Esophagus muscularis mucosa (tissue), 4 donors: ENCODE results near the gene IGFBP1. TPM values are rescaled to one million over a fixed set of nuclear protein-coding genes. Genes with fewer than 3 reads are reported as not detected.

Experiments used
- DNase-seq: peaks from one replicate; pipeline ENCODE4 v3.0.0-alpha.2; 2017; ENCODE audit errors: extremely low spot score
- H3K27ac ChIP-seq, 4 donors: fragments of 200-600 bp; sonication (generic); replicated peaks in 1 of 4; 1 replicate in 3 of 4; 2 replicates in 1 of 4; pipeline ENCODE4 v1.5.1; 2016 to 2019; ENCODE audit warnings: mild to moderate bottlenecking in 1 of 4
- H3K27me3 ChIP-seq, 4 donors: fragments of 200-600 bp; sonication (generic); one replicate each; pipeline versions ENCODE4 v1.5.1 to v1.6.0; 2016 to 2019
- H3K36me3 ChIP-seq, 4 donors: fragments of 200-600 bp; sonication (generic); one replicate each; pipeline ENCODE4 v1.5.1; 2016 to 2019
- H3K4me1 ChIP-seq, 4 donors: fragments of 200-600 bp; sonication (generic); one replicate each; pipeline ENCODE4 v1.5.1; 2016 to 2019
- H3K4me3 ChIP-seq, 4 donors: fragments of 200-600 bp; sonication (generic); 1 replicate in 2 of 4; 2 replicates in 2 of 4; pipeline ENCODE4 v1.5.1; 2016 to 2019; ENCODE audit warnings: mild to moderate bottlenecking in 4 of 4, moderate library complexity in 1 of 4
- H3K9me3 ChIP-seq, 4 donors: fragments of 200-600 bp; sonication (generic); 1 replicate in 3 of 4; 2 replicates in 1 of 4; pipeline ENCODE4 v1.5.1; 2016 to 2019
- EP300 ChIP-seq: sonication (generic); formaldehyde crosslinking; IDR thresholded peaks from one replicate; pipeline ENCODE4 v1.6.1; 2017; ENCODE audit warnings: antibody characterized with exemption
- POLR2A ChIP-seq: fragments of 450-650 bp; IDR thresholded peaks from one replicate; pipeline ENCODE4 v1.6.1; 2017; ENCODE audit warnings: antibody characterized with exemption, moderate library complexity, mild to moderate bottlenecking, low read depth
- POLR2AphosphoS5 ChIP-seq, 2 donors: sonication (generic); formaldehyde crosslinking; IDR thresholded peaks; one replicate each; pipeline ENCODE4 v1.6.1; 2017; ENCODE audit warnings: antibody characterized with exemption in 2 of 2
- WGBS: methylation state at CpG from one replicate; pipeline ENCODE4 v1.1.5; 2018; 5-methylcytosine and 5-hydroxymethylcytosine counted together
- intact Hi-C: fragments of 100-400 bp; cut with DNase I; formaldehyde crosslinking; loops from one replicate; pipeline ENCODE4 v1.15.1; 2023
- total RNA-seq, 4 donors: library from RNA; depleted of rRNA; stranded (reverse); fragments of >200 nt; gene quantifications; one replicate each; pipeline versions ENCODE4 v1.1.0 to v1.2.1, GENCODE V29; 2016
- TF ChIP-seq, protein P1 (sequence below), 3 experiments: fragments of 200-600 bp in 2 of 3; fragments of 450-650 bp in 1 of 3; sonication (generic) in 2 of 3; IDR thresholded peaks; one replicate each; pipeline ENCODE4 v1.5.1; 2017 to 2019; ENCODE audit warnings: antibody characterized with exemption in 3 of 3, mild to moderate bottlenecking in 2 of 3, moderate library complexity in 1 of 3

IGFBP1 gene
- total RNA-seq, 4 donors from 2014 or later, result not detected

DNA sequence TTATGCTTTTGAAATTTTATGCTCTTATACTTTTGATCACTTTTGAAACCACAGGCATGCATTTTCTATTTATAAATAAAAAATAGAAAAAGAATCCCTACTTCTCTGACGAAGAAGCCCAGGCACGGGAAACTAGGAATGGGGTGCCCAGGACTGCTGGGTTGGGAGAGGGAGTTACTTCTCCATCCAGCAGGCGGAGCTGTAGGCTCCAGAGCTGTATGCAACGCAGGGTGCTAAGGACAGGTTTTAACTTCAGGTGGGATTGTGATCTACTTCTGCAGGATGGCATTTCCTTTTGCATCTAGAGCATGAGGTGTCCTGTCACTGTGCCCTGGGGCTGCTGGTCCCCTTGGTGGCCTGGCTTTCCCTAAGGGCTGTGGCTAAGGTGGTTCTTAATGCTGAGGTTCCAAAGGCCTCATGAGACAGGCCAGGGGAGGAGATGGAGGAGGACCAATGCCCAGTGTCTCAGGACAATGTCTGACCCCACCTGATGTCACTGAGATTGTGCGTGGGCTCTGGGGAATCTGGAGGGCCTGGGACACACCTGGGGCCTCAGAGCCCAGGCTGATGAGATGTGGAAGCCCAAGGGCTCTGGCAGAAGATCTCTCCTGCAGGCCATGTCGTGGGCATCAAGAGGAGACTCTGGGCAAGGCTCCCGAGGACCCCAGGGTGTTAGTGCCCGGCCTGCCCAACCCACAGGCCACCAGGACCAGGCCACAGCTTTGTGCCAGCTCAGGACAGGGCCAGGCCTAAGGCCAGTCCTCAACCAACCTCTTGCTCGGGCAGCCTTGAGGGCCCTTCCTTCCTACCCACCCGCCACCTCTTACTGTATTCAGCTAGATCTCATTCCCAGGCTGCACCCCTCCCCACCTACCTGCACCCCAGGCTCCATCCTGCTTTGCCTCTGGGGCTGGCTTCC is 15.9 kb upstream of the IGFBP1 start:
- no peak for TF ChIP-seq POLR2AphosphoS5 (IDR thresholded peaks at IDR 0.05)
- TF ChIP-seq, protein P1, sequence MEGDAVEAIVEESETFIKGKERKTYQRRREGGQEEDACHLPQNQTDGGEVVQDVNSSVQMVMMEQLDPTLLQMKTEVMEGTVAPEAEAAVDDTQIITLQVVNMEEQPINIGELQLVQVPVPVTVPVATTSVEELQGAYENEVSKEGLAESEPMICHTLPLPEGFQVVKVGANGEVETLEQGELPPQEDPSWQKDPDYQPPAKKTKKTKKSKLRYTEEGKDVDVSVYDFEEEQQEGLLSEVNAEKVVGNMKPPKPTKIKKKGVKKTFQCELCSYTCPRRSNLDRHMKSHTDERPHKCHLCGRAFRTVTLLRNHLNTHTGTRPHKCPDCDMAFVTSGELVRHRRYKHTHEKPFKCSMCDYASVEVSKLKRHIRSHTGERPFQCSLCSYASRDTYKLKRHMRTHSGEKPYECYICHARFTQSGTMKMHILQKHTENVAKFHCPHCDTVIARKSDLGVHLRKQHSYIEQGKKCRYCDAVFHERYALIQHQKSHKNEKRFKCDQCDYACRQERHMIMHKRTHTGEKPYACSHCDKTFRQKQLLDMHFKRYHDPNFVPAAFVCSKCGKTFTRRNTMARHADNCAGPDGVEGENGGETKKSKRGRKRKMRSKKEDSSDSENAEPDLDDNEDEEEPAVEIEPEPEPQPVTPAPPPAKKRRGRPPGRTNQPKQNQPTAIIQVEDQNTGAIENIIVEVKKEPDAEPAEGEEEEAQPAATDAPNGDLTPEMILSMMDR (IDR thresholded peaks at IDR 0.05), result peak in 1 of 3 experiments; percentile 3
- Histone ChIP-seq H3K27me3 (no peaks in the 10 kb centered on the region), H3K9me3 (peaks cover 0 to 10% (median 3%) of the 10 kb centered on the region in 4 donors), H3K4me1 (no peaks in the 10 kb centered on the region), H3K36me3 (no peaks in the 10 kb centered on the region), H3K4me3 (no peak overlapping the region), H3K27ac (no peak overlapping the region)
- intact Hi-C loops, result no loop called here
- DNase-seq, result no peak
- WGBS, result 75% methylated on average over 9 of the region's 10 CpGs

DNA sequence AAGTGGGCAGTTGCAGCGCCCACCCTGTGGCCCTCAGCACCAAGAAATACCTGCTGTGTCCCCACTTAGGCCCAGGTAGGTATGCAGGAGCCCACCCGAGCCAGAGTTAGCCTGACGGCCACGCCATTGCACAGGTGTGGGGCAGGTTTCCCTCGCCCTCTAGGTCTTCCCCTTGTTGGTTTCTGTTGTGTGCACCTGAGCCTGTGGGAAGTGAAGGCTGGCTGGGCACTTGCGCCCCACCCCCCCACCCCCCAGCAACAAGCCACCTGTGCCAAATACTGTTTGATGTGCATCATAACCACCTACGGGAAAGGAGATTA is 15.3 kb upstream of the IGFBP1 start, which contains the start of gene CCDC201:
Gene CCDC201 (minus strand): TSS at position 48 of the 320 bp plus-strand sequence. CDS start 75 bp downstream, outside the sequence.
- WGBS, result 88% methylated on average over 7 of the region's 7 CpGs
- intact Hi-C loops, result no loop called here
- Histone ChIP-seq H3K9me3 (peaks cover 0 to 10% (median 2%) of the 10 kb centered on the region in 4 donors), H3K36me3 (no peaks in the 10 kb centered on the region), H3K4me3 (no peak within 1 kb of the TSS), H3K4me1 (no peaks in the 10 kb centered on the region), H3K27me3 (no peaks in the 10 kb centered on the region), H3K27ac (no peak within 1 kb of the TSS)
- TF ChIP-seq EP300 (no peak), POLR2A (no peak), POLR2AphosphoS5 (IDR thresholded peaks at IDR 0.05) (no peak)
- TF ChIP-seq, protein P1 (IDR thresholded peaks at IDR 0.05), result no peak
- DNase-seq, result no peak

DNA sequence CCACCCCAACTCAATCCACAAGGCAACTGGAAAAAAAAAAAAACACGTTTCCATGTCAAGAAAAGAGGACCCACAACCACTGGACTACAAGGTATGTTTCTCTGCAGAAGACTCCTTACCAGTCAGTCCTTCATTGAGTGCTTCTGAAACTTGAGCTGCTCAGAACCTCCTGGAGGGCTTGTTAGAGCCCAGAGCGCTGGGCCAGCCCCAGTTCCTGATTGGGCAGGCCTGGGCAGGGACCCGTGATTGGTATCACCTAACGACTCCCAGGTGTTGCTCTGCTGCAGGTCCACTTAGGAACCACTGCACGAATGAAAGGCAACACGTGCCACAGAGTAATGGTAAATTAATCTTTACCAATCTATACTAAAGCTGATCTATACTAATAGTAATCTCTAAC is 14.9 kb upstream of the IGFBP1 start:
- TF ChIP-seq POLR2A (no peak), EP300 (no peak), POLR2AphosphoS5 (IDR thresholded peaks at IDR 0.05) (no peak)
- TF ChIP-seq, protein P1 (IDR thresholded peaks at IDR 0.05), result no peak
- 84% methylated on average over 6 of the region's 6 CpGs for WGBS
- no peaks in the 10 kb centered on the region for H3K36me3 ChIP-seq
- H3K27me3 ChIP-seq, result no peaks in the 10 kb centered on the region
- DNase-seq, result no peak
- H3K4me1 ChIP-seq, result no peaks in the 10 kb centered on the region
- H3K4me3 ChIP-seq, result no peak overlapping the region
- H3K27ac ChIP-seq, result no peak overlapping the region
- peaks cover 0 to 12% (median 5%) of the 10 kb centered on the region in 4 donors for H3K9me3 ChIP-seq
- intact Hi-C loops, result no loop called here

DNA sequence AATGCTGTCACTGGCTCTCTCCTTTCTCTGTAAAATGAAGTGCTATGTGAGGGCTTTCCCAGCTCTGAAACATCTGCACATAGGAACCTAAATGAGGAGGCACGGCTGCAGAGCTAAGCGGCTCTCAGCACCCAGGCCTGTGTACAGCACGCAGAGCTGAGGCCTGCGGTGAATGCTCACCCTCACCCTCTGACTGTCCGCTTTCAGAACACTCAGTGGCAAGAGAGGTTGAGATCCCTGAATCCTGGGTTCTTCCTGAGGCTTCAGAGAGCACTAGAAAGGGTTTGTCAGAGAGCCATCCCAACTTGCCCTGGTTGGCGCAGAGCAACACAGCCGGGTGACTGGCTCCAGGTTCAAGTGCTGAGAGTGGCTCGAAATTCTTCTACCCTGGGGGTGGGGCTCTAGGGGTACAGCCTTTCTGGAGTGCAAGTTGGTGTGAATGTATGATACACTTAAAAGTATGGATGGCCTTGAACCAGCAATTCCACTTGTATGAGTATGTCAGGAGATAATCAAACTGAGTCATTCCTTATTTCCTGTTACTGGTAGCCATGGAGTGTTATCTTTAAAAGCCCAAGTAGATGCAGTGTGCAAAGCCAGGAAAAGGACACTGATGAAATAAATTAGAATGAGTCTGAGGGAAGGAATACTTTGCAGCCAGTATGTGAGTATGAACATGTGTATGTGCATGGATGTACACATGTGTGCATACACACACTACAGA is 13.7 kb upstream of the IGFBP1 start:
- DNase-seq, result peak; percentile 77
- H3K27me3 ChIP-seq, result no peaks in the 10 kb centered on the region
- no peaks in the 10 kb centered on the region for H3K36me3 ChIP-seq
- TF ChIP-seq POLR2A (no peak), POLR2AphosphoS5 (IDR thresholded peaks at IDR 0.05) (no peak), EP300 (no peak)
- TF ChIP-seq, protein P1 (IDR thresholded peaks at IDR 0.05), result no peak
- WGBS, result 100% methylated on average over 3 of the region's 8 CpGs
- intact Hi-C loops, result no loop called here
- H3K4me3 ChIP-seq, result no peak overlapping the region
- H3K4me1 ChIP-seq, result no peaks in the 10 kb centered on the region
- H3K9me3 ChIP-seq, result peaks cover 0 to 24% (median 15%) of the 10 kb centered on the region in 4 donors
- H3K27ac ChIP-seq, result no peak overlapping the region
